A673 (cell line): ENCODE results near the gene ANO1. TPM values are rescaled to one million over a fixed set of nuclear protein-coding genes. Genes with fewer than 3 reads are reported as not detected.

Source experiments
- BruUV-seq: library from RNA; stranded (reverse); fragments of 400-500 nt; replicated peaks from 2 replicates; lab custom pipeline; 2021; lab: Mats Ljungman, UMichigan
- CTCF ChIA-PET: fragments of 300-600 bp; sonication (Branson Sonifier 250); formaldehyde crosslinking; loops from one replicate; lab custom pipeline; 2022; ENCODE audit warnings: antibody characterized with exemption; lab: Charles Lee
- POLR2A ChIA-PET: fragments of 300-600 bp; sonication (Branson Sonifier 250); formaldehyde crosslinking; loops from one replicate; lab custom pipeline; 2022; ENCODE audit warnings: antibody characterized with exemption; ENCODE audit not compliant: low non-redundant PET; lab: Charles Lee
- DNase-seq: peaks from one replicate; pipeline ENCODE4 v3.0.0-alpha.2; 2015; ENCODE audit warnings: low spot score
- H3K27ac ChIP-seq: fragments of 200-600 bp; sonication (generic); 2 replicates; pipeline ENCODE4 v1.5.1; 2016; ENCODE audit warnings: mixed run types, low read depth, mild to moderate bottlenecking, mixed read lengths, antibody characterized with exemption, low read length; ENCODE audit not compliant: poor library complexity, severe bottlenecking
- H3K27me3 ChIP-seq: fragments of 200-600 bp; sonication (generic); replicated peaks from 2 replicates; pipeline ENCODE4 v1.6.1; 2017; ENCODE audit warnings: mixed run types, low read depth, mild to moderate bottlenecking, mixed read lengths, antibody characterized with exemption, low read length; ENCODE audit not compliant: insufficient read depth, poor library complexity
- H3K36me3 ChIP-seq: fragments of 200-600 bp; sonication (generic); 2 replicates; pipeline ENCODE4 v1.6.1; 2016; ENCODE audit warnings: mixed run types, mild to moderate bottlenecking, mixed read lengths, antibody characterized with exemption, low read length; ENCODE audit not compliant: insufficient read depth, poor library complexity, severe bottlenecking
- H3K4me1 ChIP-seq: fragments of 200-600 bp; sonication (generic); 2 replicates; pipeline ENCODE4 v1.6.1; 2017; ENCODE audit warnings: mixed run types, mild to moderate bottlenecking, mixed read lengths, antibody characterized with exemption, low read length; ENCODE audit not compliant: insufficient read depth, poor library complexity, severe bottlenecking
- H3K4me3 ChIP-seq: fragments of 200-600 bp; sonication (generic); 2 replicates; pipeline ENCODE4 v1.5.1; 2016; ENCODE audit warnings: low read depth, mixed run types, mild to moderate bottlenecking, mixed read lengths, low read length; ENCODE audit not compliant: poor library complexity, severe bottlenecking
- H3K9me3 ChIP-seq: fragments of 200-600 bp; sonication (generic); 2 replicates; pipeline ENCODE4 v1.6.1; 2016; ENCODE audit warnings: mixed run types, low read depth, mild to moderate bottlenecking, mixed read lengths, antibody characterized with exemption, low read length; ENCODE audit not compliant: poor library complexity, severe bottlenecking
- EZH2 ChIP-seq: fragments of 200-600 bp; sonication (generic); IDR thresholded peaks from 2 replicates; pipeline ENCODE4 v1.6.1; 2017; ENCODE audit warnings: borderline replicate concordance, low read depth, mild to moderate bottlenecking, mixed read lengths, antibody characterized with exemption, low read length; ENCODE audit not compliant: poor library complexity, severe bottlenecking
- intact Hi-C: fragments of 100-400 bp; cut with micrococcal nuclease; formaldehyde crosslinking; loops from one replicate; pipeline ENCODE4 v1.10.0; 2022; ENCODE audit not compliant: unreplicated experiment
- total RNA-seq: library from RNA; stranded (reverse); gene quantifications from 2 replicates; pipeline ENCODE4 v1.2.3, GENCODE V29; 2021
- TF ChIP-seq, protein P1 (sequence below): fragments of 300-800, 200-600 bp; sonication (generic); conservative IDR thresholded peaks from 2 replicates; pipeline ENCODE4 v1.5.1; 2017; ENCODE audit warnings: low read depth, mild to moderate bottlenecking, antibody characterized with exemption, low read length, moderate library complexity, mixed read lengths

The ANO1 gene
- total RNA-seq, 1 experiment from 2014 or later, result 0.90 TPM

DNA sequence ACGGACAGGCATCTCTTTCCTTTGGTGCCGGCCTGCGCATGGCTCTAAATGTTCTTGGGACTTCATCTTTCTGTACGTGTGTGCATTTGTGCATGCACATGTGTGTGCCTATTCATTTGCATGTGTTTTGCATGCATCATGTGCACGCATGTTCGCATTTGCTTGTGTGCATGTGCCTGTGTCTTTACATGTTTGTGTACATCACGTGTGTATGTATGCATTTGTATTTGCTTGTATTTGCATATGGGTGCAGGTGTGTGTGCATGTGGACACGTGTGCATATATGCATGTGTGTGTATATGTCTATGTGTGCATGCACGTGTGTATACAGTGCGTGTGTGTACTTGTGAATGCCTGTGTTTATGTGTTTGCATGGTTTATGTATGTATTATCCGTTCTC lies 111.5 kb downstream of the ANO1 start:
- ChIA-PET CTCF (no interaction called here), POLR2A (no interaction called here)
- H3K9me3 ChIP-seq, result no peaks in the 10 kb centered on the region
- no peak overlapping the region for H3K4me3 ChIP-seq
- H3K27ac ChIP-seq, result no peak overlapping the region
- intact Hi-C loops, result loop anchor here (10.0 kb wide), 1 partner anchor 105 kb away; no protein-coding TSS in a partner anchor
- no peaks in the 10 kb centered on the region for H3K27me3 ChIP-seq
- H3K36me3 ChIP-seq, result no peaks in the 10 kb centered on the region
- no peak for TF ChIP-seq EZH2
- TF ChIP-seq, protein P1, sequence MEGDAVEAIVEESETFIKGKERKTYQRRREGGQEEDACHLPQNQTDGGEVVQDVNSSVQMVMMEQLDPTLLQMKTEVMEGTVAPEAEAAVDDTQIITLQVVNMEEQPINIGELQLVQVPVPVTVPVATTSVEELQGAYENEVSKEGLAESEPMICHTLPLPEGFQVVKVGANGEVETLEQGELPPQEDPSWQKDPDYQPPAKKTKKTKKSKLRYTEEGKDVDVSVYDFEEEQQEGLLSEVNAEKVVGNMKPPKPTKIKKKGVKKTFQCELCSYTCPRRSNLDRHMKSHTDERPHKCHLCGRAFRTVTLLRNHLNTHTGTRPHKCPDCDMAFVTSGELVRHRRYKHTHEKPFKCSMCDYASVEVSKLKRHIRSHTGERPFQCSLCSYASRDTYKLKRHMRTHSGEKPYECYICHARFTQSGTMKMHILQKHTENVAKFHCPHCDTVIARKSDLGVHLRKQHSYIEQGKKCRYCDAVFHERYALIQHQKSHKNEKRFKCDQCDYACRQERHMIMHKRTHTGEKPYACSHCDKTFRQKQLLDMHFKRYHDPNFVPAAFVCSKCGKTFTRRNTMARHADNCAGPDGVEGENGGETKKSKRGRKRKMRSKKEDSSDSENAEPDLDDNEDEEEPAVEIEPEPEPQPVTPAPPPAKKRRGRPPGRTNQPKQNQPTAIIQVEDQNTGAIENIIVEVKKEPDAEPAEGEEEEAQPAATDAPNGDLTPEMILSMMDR, result no peak
- no TSS peak for BruUV-seq
- no peaks in the 10 kb centered on the region for H3K4me1 ChIP-seq
- DNase-seq, result no peak

DNA sequence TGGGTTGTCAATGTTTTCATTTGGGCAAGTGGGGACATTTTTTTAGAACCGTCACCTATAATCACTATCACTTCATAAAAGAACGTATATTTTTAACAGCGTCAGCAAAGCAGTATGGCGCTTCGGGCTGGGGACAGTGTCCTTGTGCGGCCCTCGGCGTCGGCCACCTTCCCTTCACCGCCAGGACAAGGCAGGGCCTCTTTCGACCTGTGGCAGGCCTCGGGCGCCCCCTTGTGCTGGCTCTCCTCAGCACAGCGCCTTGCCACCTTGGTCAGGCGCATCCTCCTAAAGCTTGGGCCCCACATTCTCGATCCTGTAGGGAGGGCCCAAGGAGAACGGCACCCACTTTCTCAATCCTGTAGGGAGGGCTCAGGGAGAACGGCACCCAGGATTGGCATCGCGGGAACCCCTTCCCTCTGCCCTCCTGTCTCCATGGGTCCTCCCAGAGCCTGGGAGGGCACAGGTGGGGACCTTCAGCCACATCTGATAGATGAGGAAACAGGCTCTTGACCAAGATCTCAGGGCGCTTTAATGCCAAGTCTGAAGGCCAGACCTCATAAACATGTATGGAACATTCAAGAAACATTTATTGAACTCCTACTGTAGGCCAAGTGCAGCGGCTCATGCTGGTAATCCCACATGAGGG lies 113.5 kb downstream of the ANO1 start:
- Histone ChIP-seq H3K36me3 (no peaks in the 10 kb centered on the region), H3K4me1 (no peaks in the 10 kb centered on the region), H3K4me3 (no peak overlapping the region), H3K27ac (no peak overlapping the region), H3K27me3 (no peaks in the 10 kb centered on the region), H3K9me3 (no peaks in the 10 kb centered on the region)
- intact Hi-C loops, result loop anchor here (1.0 to 10.0 kb wide), 3 partner anchors 107 to 273 kb away; no protein-coding TSS in a partner anchor
- ChIA-PET CTCF (interaction anchor here (0.6 to 1.1 kb wide), 4 partner anchors 157 to 279 kb away, joined by 3 to 4 read pairs (median 3); no protein-coding TSS in a partner anchor), POLR2A (no interaction called here)
- no TSS peak for BruUV-seq
- DNase-seq, result peak; percentile 76
- TF ChIP-seq EZH2, result no peak
- TF ChIP-seq, protein P1, result peak; percentile 99

DNA sequence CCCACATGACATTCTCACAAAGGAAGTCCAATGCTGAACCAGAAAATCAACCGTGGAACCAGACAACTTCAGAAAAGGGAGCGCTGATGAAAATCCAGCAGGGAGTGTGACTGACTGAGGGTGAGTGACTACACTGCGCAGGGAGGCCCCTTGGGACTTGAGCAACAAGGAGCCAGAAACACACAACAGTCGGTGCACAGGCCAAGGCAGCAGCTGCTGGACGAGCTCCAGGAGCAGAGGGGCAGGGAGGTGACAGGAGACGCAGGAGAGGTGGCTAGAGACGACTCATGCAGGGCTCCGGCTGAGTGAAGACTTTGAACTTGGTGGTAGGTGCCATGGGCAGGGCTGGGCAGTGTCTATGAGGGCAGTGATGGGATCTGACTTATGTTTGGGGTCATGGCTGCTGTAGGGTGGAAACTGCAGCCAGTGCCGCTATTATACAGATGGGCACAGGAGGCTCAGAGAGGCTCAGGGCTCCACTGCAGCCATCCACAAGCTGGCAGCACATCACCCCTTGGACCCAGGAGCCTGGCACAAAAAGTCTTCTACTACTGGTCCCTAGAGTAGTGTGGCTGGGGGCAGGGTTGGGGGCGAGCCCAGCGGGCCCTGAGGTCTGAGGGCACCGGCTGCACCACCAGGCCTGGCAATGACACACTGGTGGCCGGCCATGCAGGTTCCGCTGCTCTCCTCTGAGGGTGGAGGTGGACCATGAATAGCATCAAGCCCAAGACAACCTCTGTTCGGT lies 114.7 kb downstream of the ANO1 start:
- Histone ChIP-seq H3K4me1 (no peaks in the 10 kb centered on the region), H3K27me3 (no peaks in the 10 kb centered on the region), H3K4me3 (no peak overlapping the region), H3K36me3 (no peaks in the 10 kb centered on the region), H3K9me3 (no peaks in the 10 kb centered on the region), H3K27ac (no peak overlapping the region)
- ChIA-PET CTCF (no interaction called here), POLR2A (no interaction called here)
- TF ChIP-seq, protein P1, result no peak
- TF ChIP-seq EZH2, result no peak
- no peak for DNase-seq
- no TSS peak for BruUV-seq
- intact Hi-C loops, result loop anchor here (10.0 kb wide), 1 partner anchor 108 kb away; no protein-coding TSS in a partner anchor
